NOMO-1 treated with dmso at 0.1 percent for 144 hours (cell line): ENCODE data around the gene CRACR2A.

Source experiments
- DNase-seq: peaks from one replicate; lab custom pipeline; 2025; ENCODE audit not compliant: unreplicated experiment; lab: John Stamatoyannopoulos, UW

CRACR2A gene

GRCh38 chr12:3752096-3752709, 706 bp downstream of the CRACR2A start:
- DNase-seq = peak; percentile 49

- DNase-seq = no peak
Measured at GRCh38 chr12:3751151-3752095, 1.5 kb downstream of the CRACR2A start.

GRCh38 chr12:3750616-3751015, 2.3 kb downstream of the CRACR2A start:
- DNase-seq = no peak

GRCh38 chr12:3748620-3749019, 4.3 kb downstream of the CRACR2A start:
- no peak for DNase-seq

- DNase-seq = no peak
Measured at GRCh38 chr12:3747976-3748619, 4.8 kb downstream of the CRACR2A start.

GRCh38 chr12:3747543-3747942, 5.4 kb downstream of the CRACR2A start:
- no peak for DNase-seq

- DNase-seq = no peak
Measured at GRCh38 chr12:3746758-3747157, 6.2 kb downstream of the CRACR2A start.

- no peak for DNase-seq
Measured at GRCh38 chr12:3745152-3745551, 7.8 kb downstream of the CRACR2A start.

- no peak for DNase-seq
Measured at GRCh38 chr12:3744229-3744901, 8.5 kb downstream of the CRACR2A start.

- no peak for DNase-seq
Measured at GRCh38 chr12:3743803-3744202, 9.1 kb downstream of the CRACR2A start.

- DNase-seq = no peak
Measured at GRCh38 chr12:3741882-3742672, 10.8 kb downstream of the CRACR2A start.

GRCh38 chr12:3740480-3741231, 12.3 kb downstream of the CRACR2A start:
- DNase-seq = no peak

GRCh38 chr12:3735432-3735831, 17.5 kb downstream of the CRACR2A start:
- DNase-seq = no peak

GRCh38 chr12:3732901-3733300, 20.0 kb downstream of the CRACR2A start:
- DNase-seq = no peak

GRCh38 chr12:3730111-3730510, 22.8 kb downstream of the CRACR2A start:
- no peak for DNase-seq

- peak; percentile 88 for DNase-seq
Measured at GRCh38 chr12:3728686-3729085, 24.2 kb downstream of the CRACR2A start.

GRCh38 chr12:3727877-3728632, 24.9 kb downstream of the CRACR2A start:
- peak; percentile 73 for DNase-seq

- no peak for DNase-seq
Measured at GRCh38 chr12:3727354-3727753, 25.6 kb downstream of the CRACR2A start.

- no peak for DNase-seq
Measured at GRCh38 chr12:3726456-3726855, 26.5 kb downstream of the CRACR2A start.
